Measurements from ENCODE around the gene CDH24. TPM values are rescaled to one million over a fixed set of nuclear protein-coding genes. Genes with fewer than 3 reads are reported as not detected.

Gene CDH24
- total and polyA plus RNA-seq, 10 of the 15 experiments (the other 5 are each of a cell fraction or from before 2014, with no cell fraction given): 0.10 to 1.5 (median 0.45) TPM; not detected in 2

- BruUV-seq (replicated peaks): no TSS peak
- ChIA-PET POLR2A (no interaction called here), CTCF (interaction anchor here (0.6 to 5.5 kb wide), 3 partner anchors 19 to 37 kb away, joined by 3 to 43 read pairs (median 4); no protein-coding TSS in a partner anchor), RAD21 (ENCODE audit: unreplicated experiment) (no interaction called here), SMC1A (ENCODE audit: uncharacterized antibody, unreplicated experiment) (interaction anchor here (1.5 to 1.6 kb wide), 3 partner anchors 13 to 26 kb away, joined by 3 to 5 read pairs (median 5); no protein-coding TSS in a partner anchor)
- DNase-seq (ENCODE audit: low read depth, low spot score): no peak
- FAIRE-seq: no peak
- Histone ChIP-seq H3K4me3 (no peak overlapping the region), H2AFZ (ENCODE audit: control insufficient read depth, low read depth, low read length) (no peak overlapping the region), H3K9ac (ENCODE audit: control insufficient read depth, insufficient read depth, low read length) (no peak overlapping the region), H3K27ac (ENCODE audit: control insufficient read depth, insufficient read depth) (no peak overlapping the region), H3K36me3 (ENCODE audit: control insufficient read depth in 2 of 2, insufficient read depth in 2 of 2, low read length in 1 of 2) (peaks cover 5 to 20% of the 10 kb centered on the region in 2 experiments), H3K4me2 (ENCODE audit: control insufficient read depth, insufficient read depth) (no peak overlapping the region), H3K79me2 (ENCODE audit: control insufficient read depth, insufficient read depth, low read length) (no peaks in the 10 kb centered on the region), H3K27me3 (replicated peaks in 1 of 2; ENCODE audit: control insufficient read depth in 2 of 2, insufficient read depth in 2 of 2, low read length in 1 of 2) (no peaks in the 10 kb centered on the region), H4K20me1 (ENCODE audit: control insufficient read depth, insufficient read depth) (no peaks in the 10 kb centered on the region), H3K4me1 (ENCODE audit: control insufficient read depth, insufficient read depth, low read length) (no peaks in the 10 kb centered on the region), H3K9me3 (replicated peaks; ENCODE audit: control insufficient read depth, insufficient read depth, low read length) (no peaks in the 10 kb centered on the region)
- in situ Hi-C loops (cut with MboI) (no loop called here), intact Hi-C loops (cut with micrococcal nuclease; ENCODE audit: unreplicated experiment) (no loop called here)
- WGBS (ENCODE audit: insufficient coverage, insufficient replicate concordance, low lambda C conversion rate, missing lambda C conversion rate): 100% methylated on average over 9 of the region's 9 CpGs
- ATAC-seq: no peak
- no peak for TF ChIP-seq DPF2 (IDR thresholded peaks at IDR 0.05)
- no peak for TF ChIP-seq SKIL (IDR thresholded peaks at IDR 0.05; ENCODE audit: low read depth, poor library complexity, severe bottlenecking)
- TF ChIP-seq ATF3 (IDR thresholded peaks at IDR 0.05; ENCODE audit: borderline replicate concordance, extremely low read depth, low read depth, low read length): no peak
- no peak for TF ChIP-seq HSF1 (IDR thresholded peaks at IDR 0.05; ENCODE audit: low read depth, low read length)
- no peak for TF ChIP-seq JUND (IDR thresholded peaks at IDR 0.05; ENCODE audit: low read depth, low read length)
- no peak for TF ChIP-seq RBBP5 (conservative IDR thresholded peaks at IDR 0.05)
- TF ChIP-seq BHLHE40 (IDR thresholded peaks at IDR 0.05; ENCODE audit: borderline replicate concordance in 1 of 2, low read depth in 2 of 2, low read length in 1 of 2): no peak
- TF ChIP-seq REST (IDR thresholded peaks at IDR 0.05; ENCODE audit: low read depth, low read length): no peak
- TF ChIP-seq MYB (IDR thresholded peaks at IDR 0.05; ENCODE audit: borderline replicate concordance, low read depth, low read length): no peak
- TF ChIP-seq IRF5 (IDR thresholded peaks at IDR 0.05; ENCODE audit: borderline replicate concordance): no peak
Observed at GRCh38 chr14:23021434-23021833, 35.9 kb downstream of the CDH24 start.
